Smooth muscle cell (in vitro differentiated cells): ENCODE results near the gene BSDC1. TPM values are rescaled to one million over a fixed set of nuclear protein-coding genes. Genes with fewer than 3 reads are reported as not detected.
A peak's percentile ranks its signal among the peaks of the same experiment; 100 is the strongest.

Source experiments
- DNase-seq: peaks from one replicate; lab custom pipeline; 2025; ENCODE audit not compliant: unreplicated experiment; lab: John Stamatoyannopoulos, UW
- H2AFZ ChIP-seq: fragments of 200-600 bp; sonication (generic); 2 replicates; pipeline ENCODE4 v1.6.0; 2016; ENCODE audit warnings: antibody characterized with exemption, low read depth, mild to moderate bottlenecking
- H3F3A ChIP-seq: fragments of 200-600 bp; sonication (generic); 2 replicates; pipeline ENCODE4 v1.6.0; 2017; ENCODE audit warnings: antibody characterized with exemption, low read depth
- H3K27ac ChIP-seq: fragments of 200-600 bp; sonication (generic); 2 replicates; pipeline ENCODE4 v1.5.1; 2016; ENCODE audit warnings: low read depth, mild to moderate bottlenecking
- H3K27me3 ChIP-seq: fragments of 200-600 bp; sonication (generic); 2 replicates; pipeline ENCODE4 v1.6.1; 2016; ENCODE audit warnings: low read depth, mild to moderate bottlenecking
- H3K36me3 ChIP-seq: fragments of 200-600 bp; sonication (generic); 2 replicates; pipeline ENCODE4 v1.5.1; 2016; ENCODE audit warnings: low read depth
- H3K4me1 ChIP-seq: fragments of 200-600 bp; sonication (generic); 2 replicates; pipeline ENCODE4 v1.5.1; 2016; ENCODE audit warnings: low read depth
- H3K4me2 ChIP-seq: fragments of 200-600 bp; sonication (generic); 2 replicates; pipeline ENCODE4 v1.6.0; 2016; ENCODE audit warnings: mild to moderate bottlenecking
- H3K4me3 ChIP-seq: fragments of 200-600 bp; sonication (generic); 2 replicates; pipeline ENCODE4 v1.5.1; 2016; ENCODE audit warnings: mild to moderate bottlenecking
- H3K79me2 ChIP-seq: fragments of 200-600 bp; sonication (generic); 2 replicates; pipeline ENCODE4 v1.6.0; 2016; ENCODE audit warnings: low read depth, mild to moderate bottlenecking
- H3K9ac ChIP-seq: fragments of 200-600 bp; sonication (generic); 2 replicates; pipeline ENCODE4 v1.6.0; 2016; ENCODE audit warnings: low read depth
- H3K9me3 ChIP-seq: fragments of 200-600 bp; sonication (generic); replicated peaks from 2 replicates; pipeline ENCODE4 v1.5.1; 2016; ENCODE audit warnings: low read depth
- H4K20me1 ChIP-seq: fragments of 200-600 bp; sonication (generic); 2 replicates; pipeline ENCODE4 v1.6.0; 2016; ENCODE audit warnings: low read depth
- CTCF ChIP-seq: fragments of 200-600 bp; sonication (generic); IDR thresholded peaks from 2 replicates; pipeline ENCODE4 v1.5.1; 2017; ENCODE audit warnings: borderline replicate concordance, mild to moderate bottlenecking, antibody characterized with exemption; ENCODE audit not compliant: insufficient read depth, poor library complexity, severe bottlenecking
- WGBS: methylation state at CpG from one replicate; pipeline ENCODE4 v1.1.7; 2016; ENCODE audit warnings: low lambda C conversion rate; 5-methylcytosine and 5-hydroxymethylcytosine counted together
- polyA plus RNA-seq: library from polyadenylated mRNA; unstranded; fragments of >200 nt; fragmentation: Nextera tagmentation; extraction: Ambion mirVana; gene quantifications from 2 replicates; pipeline ENCODE4 v1.2.1, GENCODE V29; 2016
- total RNA-seq: library from RNA; depleted of rRNA; stranded (reverse); fragments of >200 nt; gene quantifications from 2 replicates; pipeline ENCODE4 v1.2.3, GENCODE V29; 2014

The BSDC1 gene
- total and polyA plus RNA-seq, 2 experiments from 2014 or later: 45.4 to 57.3 TPM

- Histone ChIP-seq H3K9ac (peak overlapping the region; percentile 39), H2AFZ (no peak overlapping the region), H3K79me2 (no peaks in the 10 kb centered on the region), H3K4me3 (peak overlapping the region; percentile 61), H3F3A (peaks cover 6% of the 10 kb centered on the region), H3K27ac (no peak overlapping the region), H3K27me3 (no peaks in the 10 kb centered on the region), H3K9me3 (no peaks in the 10 kb centered on the region), H4K20me1 (no peaks in the 10 kb centered on the region), H3K36me3 (no peaks in the 10 kb centered on the region), H3K4me2 (peak overlapping the region; percentile 98), H3K4me1 (peaks cover 14% of the 10 kb centered on the region)
- WGBS: 3% methylated on average over 54 of the region's 91 CpGs
- peak; percentile 39 for TF ChIP-seq CTCF
- no peak for DNase-seq
Observed at GRCh38 chr1:32361674-32362473, 32.4 kb downstream of the BSDC1 start.

- peak overlapping the region; percentile 98 for H3K4me2 ChIP-seq
- no peak for TF ChIP-seq CTCF
- H2AFZ ChIP-seq: no peak overlapping the region
- no peaks in the 10 kb centered on the region for H3K79me2 ChIP-seq
- peaks cover 6% of the 10 kb centered on the region for H3F3A ChIP-seq
- 69% methylated on average over 29 of the region's 35 CpGs for WGBS
- no peak overlapping the region for H3K9ac ChIP-seq
- no peak overlapping the region for H3K27ac ChIP-seq
- H3K4me3 ChIP-seq: peak overlapping the region; percentile 61
- peaks cover 14% of the 10 kb centered on the region for H3K4me1 ChIP-seq
- no peak for DNase-seq
- H3K27me3 ChIP-seq: no peaks in the 10 kb centered on the region
- H3K9me3 ChIP-seq: no peaks in the 10 kb centered on the region
- H3K36me3 ChIP-seq: no peaks in the 10 kb centered on the region
- H4K20me1 ChIP-seq: no peaks in the 10 kb centered on the region
Observed at GRCh38 chr1:32361308-32361673, 33.0 kb downstream of the BSDC1 start.

GRCh38 chr1:32358435-32358834 is 35.8 kb downstream of the BSDC1 start:
- H4K20me1 ChIP-seq: no peaks in the 10 kb centered on the region
- WGBS: 92% methylated on average over 3 of the region's 3 CpGs
- H3K4me2 ChIP-seq: no peak overlapping the region
- no peak for DNase-seq
- no peaks in the 10 kb centered on the region for H3K27me3 ChIP-seq
- no peak overlapping the region for H3K27ac ChIP-seq
- no peaks in the 10 kb centered on the region for H3K79me2 ChIP-seq
- no peak for TF ChIP-seq CTCF
- H3F3A ChIP-seq: peaks cover 6% of the 10 kb centered on the region
- H3K9ac ChIP-seq: no peak overlapping the region
- H3K4me1 ChIP-seq: peaks cover 17% of the 10 kb centered on the region
- no peaks in the 10 kb centered on the region for H3K36me3 ChIP-seq
- H3K9me3 ChIP-seq: no peaks in the 10 kb centered on the region
- no peak overlapping the region for H3K4me3 ChIP-seq
- no peak overlapping the region for H2AFZ ChIP-seq

DNA sequence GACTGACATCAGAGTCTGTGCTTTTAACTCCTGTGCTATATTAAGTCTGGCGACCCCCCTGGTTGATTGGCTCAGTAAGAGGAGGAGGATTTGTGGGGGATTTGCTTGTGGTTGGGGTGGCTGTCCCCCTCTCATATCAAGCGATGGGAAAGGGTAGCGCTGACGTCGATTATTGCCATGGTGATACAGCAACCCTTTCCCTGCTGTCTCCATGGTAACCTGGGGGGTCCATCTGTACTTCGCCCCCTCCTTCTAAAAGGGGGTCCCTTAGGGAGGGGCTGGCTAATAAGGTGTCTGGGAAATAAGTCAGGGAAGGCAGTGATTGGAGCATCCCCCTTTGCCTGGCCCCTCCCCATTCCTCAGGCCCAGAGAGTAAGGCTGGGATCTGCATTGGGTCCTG is 36.6 kb downstream of the BSDC1 start:
- H3K27me3 ChIP-seq: no peaks in the 10 kb centered on the region
- H4K20me1 ChIP-seq: no peaks in the 10 kb centered on the region
- no peak overlapping the region for H3K4me3 ChIP-seq
- no peak for TF ChIP-seq CTCF
- H2AFZ ChIP-seq: no peak overlapping the region
- H3F3A ChIP-seq: peaks cover 7% of the 10 kb centered on the region
- H3K9ac ChIP-seq: no peak overlapping the region
- no peak overlapping the region for H3K4me2 ChIP-seq
- no peaks in the 10 kb centered on the region for H3K79me2 ChIP-seq
- no peaks in the 10 kb centered on the region for H3K36me3 ChIP-seq
- no peaks in the 10 kb centered on the region for H3K9me3 ChIP-seq
- WGBS: 91% methylated on average over 6 of the region's 6 CpGs
- H3K27ac ChIP-seq: no peak overlapping the region
- no peak for DNase-seq
- H3K4me1 ChIP-seq: peaks cover 24% of the 10 kb centered on the region
